DND-41 (cell line): ENCODE results near the gene IGFBP4.

Experiments used
- ATAC-seq: fragments of 200-7000 bp; cut with Tn5 transposase; 3 replicates; pipeline ENCODE4 v1.9.1; 2021; ENCODE audit warnings: low read depth; ENCODE audit not compliant: insufficient read depth
- DNase-seq: peaks from one replicate; pipeline ENCODE4 v3.0.0-alpha.2; 2020
- H2AFZ ChIP-seq: 2 replicates; pipeline ENCODE4 v1.6.0; 2012; ENCODE audit warnings: low read depth, low read length
- H3K27ac ChIP-seq: 2 replicates; pipeline ENCODE4 v1.5.1; 2012; ENCODE audit warnings: low read length, inconsistent platforms
- H3K27me3 ChIP-seq: fragments of 200-600 bp; sonication (generic); 2 replicates; pipeline ENCODE4 v1.6.0; 2012; ENCODE audit warnings: low read length, mild to moderate bottlenecking, inconsistent platforms; ENCODE audit not compliant: insufficient read depth, poor library complexity
- H3K36me3 ChIP-seq: 2 replicates; pipeline ENCODE4 v1.5.1; 2012; ENCODE audit warnings: low read length, inconsistent platforms; ENCODE audit not compliant: insufficient read depth
- H3K4me1 ChIP-seq: 2 replicates; pipeline ENCODE4 v1.5.1; 2012; ENCODE audit warnings: mild to moderate bottlenecking, low read length; ENCODE audit not compliant: insufficient read depth
- H3K4me2 ChIP-seq: 2 replicates; pipeline ENCODE4 v1.6.0; 2012; ENCODE audit warnings: mild to moderate bottlenecking, moderate library complexity, low read length, inconsistent platforms; ENCODE audit not compliant: insufficient read depth
- H3K4me3 ChIP-seq, 2 experiments: fragments of 200-600 bp in 1 of 2; shearing (Covaris generic) in 1 of 2; 2 replicates each; pipeline ENCODE4 v1.5.1; 2012 to 2016; ENCODE audit warnings: inconsistent platforms in 2 of 2, low read length in 2 of 2, mild to moderate bottlenecking in 2 of 2, low read depth in 1 of 2, moderate library complexity in 1 of 2
- H3K79me2 ChIP-seq: 2 replicates; pipeline ENCODE4 v1.6.0; 2012; ENCODE audit warnings: low read length, inconsistent platforms; ENCODE audit not compliant: insufficient read depth
- H3K9ac ChIP-seq: 2 replicates; pipeline ENCODE4 v1.6.0; 2012; ENCODE audit warnings: low read depth, mild to moderate bottlenecking, inconsistent platforms, low read length, moderate library complexity
- H3K9me3 ChIP-seq: 2 replicates; pipeline ENCODE4 v1.5.1; 2012; ENCODE audit warnings: low read length, moderate library complexity, mild to moderate bottlenecking, inconsistent platforms; ENCODE audit not compliant: insufficient read depth, severe bottlenecking
- H4K20me1 ChIP-seq: 2 replicates; pipeline ENCODE4 v1.6.0; 2012; ENCODE audit warnings: low read length; ENCODE audit not compliant: insufficient read depth
- CTCF ChIP-seq: IDR thresholded peaks from 2 replicates; pipeline ENCODE4 v1.5.1; 2012; ENCODE audit warnings: borderline replicate concordance, low read length, moderate library complexity, mild to moderate bottlenecking; ENCODE audit not compliant: poor library complexity, severe bottlenecking; ENCODE audit errors: extremely low read depth
- EZH2 ChIP-seq: IDR thresholded peaks from 3 replicates; pipeline ENCODE4 v1.6.1; 2012; ENCODE audit warnings: borderline replicate concordance, low read depth, mild to moderate bottlenecking, moderate library complexity, low read length, inconsistent platforms; ENCODE audit not compliant: severe bottlenecking

IGFBP4 gene

GRCh38 chr17:40443196-40443987 is at the start of gene IGFBP4:
Gene IGFBP4 (plus strand): TSS chr17:40443450. CDS start chr17:40443736, 286 bp downstream.
- Histone ChIP-seq H3K4me2 (peak within 1 kb of the TSS; percentile 93), H3K36me3 (no peaks in the 10 kb centered on the region), H3K27ac (peak within 1 kb of the TSS; percentile 75), H4K20me1 (no peaks in the 10 kb centered on the region), H3K9ac (peak within 1 kb of the TSS; percentile 75), H2AFZ (peak within 1 kb of the TSS; percentile 67), H3K4me3 (peak within 1 kb of the TSS; percentile 45 to 83), H3K27me3 (no peaks in the 10 kb centered on the region), H3K4me1 (peaks cover 55% of the 10 kb centered on the region), H3K9me3 (no peaks in the 10 kb centered on the region), H3K79me2 (peaks cover 44% of the 10 kb centered on the region)
- TF ChIP-seq CTCF (peak; percentile 76), EZH2 (no peak)
- ATAC-seq = peak; percentile 68
- peak; percentile 75 for DNase-seq

- no peak overlapping the region for H2AFZ ChIP-seq
- H3K27me3 ChIP-seq = no peaks in the 10 kb centered on the region
- no peak overlapping the region for H3K4me3 ChIP-seq
- peaks cover 36% of the 10 kb centered on the region for H3K79me2 ChIP-seq
- no peaks in the 10 kb centered on the region for H3K4me1 ChIP-seq
- DNase-seq (peak; percentile 28), ATAC-seq (peak; percentile 81)
- H3K9me3 ChIP-seq = no peaks in the 10 kb centered on the region
- H3K9ac ChIP-seq = no peak overlapping the region
- TF ChIP-seq CTCF = peak; percentile 70
- TF ChIP-seq EZH2 = no peak
- H3K4me2 ChIP-seq = no peak overlapping the region
- no peaks in the 10 kb centered on the region; the same call in 1 of the 2 replicates for H4K20me1 ChIP-seq
- no peak overlapping the region for H3K27ac ChIP-seq
- peaks cover 100% of the 10 kb centered on the region for H3K36me3 ChIP-seq
These were observed 44.1 kb upstream of the IGFBP4 start for GRCh38 chr17:40399185-40399584.

GRCh38 chr17:40402668-40403067 is 40.6 kb upstream of the IGFBP4 start:
- ATAC-seq = no peak

More at GRCh38 chr17:40402668-40403067, 40.6 kb upstream of the IGFBP4 start:
- H3K4me1 ChIP-seq = no peaks in the 10 kb centered on the region
- H3K4me2 ChIP-seq = no peak overlapping the region
- no peak overlapping the region for H3K4me3 ChIP-seq
- peaks cover 97% of the 10 kb centered on the region for H3K36me3 ChIP-seq
- H2AFZ ChIP-seq = no peak overlapping the region
- H3K9ac ChIP-seq = no peak overlapping the region
- H3K27me3 ChIP-seq = no peaks in the 10 kb centered on the region
- peaks cover 38% of the 10 kb centered on the region for H3K79me2 ChIP-seq
- TF ChIP-seq CTCF = peak; percentile 32
- TF ChIP-seq EZH2 = no peak
- no peaks in the 10 kb centered on the region for H3K9me3 ChIP-seq
- peaks cover 4% of the 10 kb centered on the region; the same call in 1 of the 2 replicates for H4K20me1 ChIP-seq
- DNase-seq = no peak
- no peak overlapping the region for H3K27ac ChIP-seq
